MCF 10A (cell line): Measurements from ENCODE around the gene C4orf50. TPM values are rescaled to one million over a fixed set of nuclear protein-coding genes. Genes with fewer than 3 reads are reported as not detected.

Experiments
- BruUV-seq: library from RNA; stranded (reverse); fragments of 400-500 nt; replicated peaks from 2 replicates; lab custom pipeline; 2021; lab: Mats Ljungman, UMichigan
- CTCF ChIA-PET: fragments of 300-600 bp; sonication (Branson Sonifier 250); formaldehyde crosslinking; extraction: SDS; loops from one replicate; lab custom pipeline; 2021; ENCODE audit warnings: antibody characterized with exemption, inconsistent platforms; lab: Yijun Ruan, JAX
- POLR2A ChIA-PET: fragments of 300-600, 350-650 bp; sonication (Branson Sonifier 250); formaldehyde crosslinking; extraction: SDS; loops from one replicate; lab custom pipeline; 2020; ENCODE audit warnings: antibody characterized with exemption, inconsistent platforms; lab: Yijun Ruan, JAX
- DNase-seq: peaks from one replicate; pipeline ENCODE4 v3.0.0-alpha.2; 2018; ENCODE audit not compliant: unreplicated experiment
- H3K27ac Mint-ChIP-seq: one replicate; pipeline ENCODE4 v1.8.0; 2022; ENCODE audit warnings: mild to moderate bottlenecking, low read depth, mixed read lengths; ENCODE audit not compliant: unreplicated experiment
- H3K27me3 Mint-ChIP-seq: one replicate; pipeline ENCODE4 v1.8.0; 2022; ENCODE audit warnings: mixed read lengths; ENCODE audit not compliant: insufficient read depth, unreplicated experiment
- H3K36me3 Mint-ChIP-seq: one replicate; pipeline ENCODE4 v1.8.0; 2022; ENCODE audit warnings: mild to moderate bottlenecking, moderate library complexity, mixed read lengths; ENCODE audit not compliant: insufficient read depth, unreplicated experiment
- H3K4me1 Mint-ChIP-seq: one replicate; pipeline ENCODE4 v1.8.0; 2022; ENCODE audit warnings: mixed read lengths; ENCODE audit not compliant: insufficient read depth, unreplicated experiment
- H3K4me3 Mint-ChIP-seq: one replicate; pipeline ENCODE4 v1.8.0; 2022; ENCODE audit warnings: mild to moderate bottlenecking, moderate library complexity, mixed read lengths; ENCODE audit not compliant: unreplicated experiment
- H3K9me3 Mint-ChIP-seq: one replicate; pipeline ENCODE4 v1.8.0; 2022; ENCODE audit warnings: mixed read lengths; ENCODE audit not compliant: unreplicated experiment
- intact Hi-C: fragments of 100-400 bp; cut with micrococcal nuclease; formaldehyde crosslinking; loops from 2 replicates; pipeline ENCODE4 v1.14.1; 2022
- total RNA-seq: library from RNA; stranded (reverse); gene quantifications from 2 replicates; pipeline ENCODE4 v1.2.3, GENCODE V29; 2022
- TF ChIP-seq, protein P1 (sequence below): fragments of 200-600 bp; IDR thresholded peaks from one replicate; pipeline ENCODE4 v1.8.0; 2022; ENCODE audit warnings: antibody characterized with exemption, mild to moderate bottlenecking; ENCODE audit not compliant: unreplicated experiment

Gene C4orf50
- total RNA-seq, 1 experiment from 2014 or later: not detected

- ChIA-PET POLR2A (no interaction called here), CTCF (no interaction called here)
- H3K27ac Mint-ChIP-seq: no peak overlapping the region
- H3K27me3 Mint-ChIP-seq: no peaks in the 10 kb centered on the region
- BruUV-seq: no TSS peak
- H3K36me3 Mint-ChIP-seq: no peaks in the 10 kb centered on the region
- no peaks in the 10 kb centered on the region for H3K4me1 Mint-ChIP-seq
- H3K4me3 Mint-ChIP-seq: no peak overlapping the region
- TF ChIP-seq, protein P1, sequence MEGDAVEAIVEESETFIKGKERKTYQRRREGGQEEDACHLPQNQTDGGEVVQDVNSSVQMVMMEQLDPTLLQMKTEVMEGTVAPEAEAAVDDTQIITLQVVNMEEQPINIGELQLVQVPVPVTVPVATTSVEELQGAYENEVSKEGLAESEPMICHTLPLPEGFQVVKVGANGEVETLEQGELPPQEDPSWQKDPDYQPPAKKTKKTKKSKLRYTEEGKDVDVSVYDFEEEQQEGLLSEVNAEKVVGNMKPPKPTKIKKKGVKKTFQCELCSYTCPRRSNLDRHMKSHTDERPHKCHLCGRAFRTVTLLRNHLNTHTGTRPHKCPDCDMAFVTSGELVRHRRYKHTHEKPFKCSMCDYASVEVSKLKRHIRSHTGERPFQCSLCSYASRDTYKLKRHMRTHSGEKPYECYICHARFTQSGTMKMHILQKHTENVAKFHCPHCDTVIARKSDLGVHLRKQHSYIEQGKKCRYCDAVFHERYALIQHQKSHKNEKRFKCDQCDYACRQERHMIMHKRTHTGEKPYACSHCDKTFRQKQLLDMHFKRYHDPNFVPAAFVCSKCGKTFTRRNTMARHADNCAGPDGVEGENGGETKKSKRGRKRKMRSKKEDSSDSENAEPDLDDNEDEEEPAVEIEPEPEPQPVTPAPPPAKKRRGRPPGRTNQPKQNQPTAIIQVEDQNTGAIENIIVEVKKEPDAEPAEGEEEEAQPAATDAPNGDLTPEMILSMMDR: no peak
- DNase-seq: no peak
- intact Hi-C loops: no loop called here
- H3K9me3 Mint-ChIP-seq: peaks cover 20% of the 10 kb centered on the region
Measured at GRCh38 chr4:5925419-5926200, 92.6 kb downstream of the C4orf50 start.

DNA sequence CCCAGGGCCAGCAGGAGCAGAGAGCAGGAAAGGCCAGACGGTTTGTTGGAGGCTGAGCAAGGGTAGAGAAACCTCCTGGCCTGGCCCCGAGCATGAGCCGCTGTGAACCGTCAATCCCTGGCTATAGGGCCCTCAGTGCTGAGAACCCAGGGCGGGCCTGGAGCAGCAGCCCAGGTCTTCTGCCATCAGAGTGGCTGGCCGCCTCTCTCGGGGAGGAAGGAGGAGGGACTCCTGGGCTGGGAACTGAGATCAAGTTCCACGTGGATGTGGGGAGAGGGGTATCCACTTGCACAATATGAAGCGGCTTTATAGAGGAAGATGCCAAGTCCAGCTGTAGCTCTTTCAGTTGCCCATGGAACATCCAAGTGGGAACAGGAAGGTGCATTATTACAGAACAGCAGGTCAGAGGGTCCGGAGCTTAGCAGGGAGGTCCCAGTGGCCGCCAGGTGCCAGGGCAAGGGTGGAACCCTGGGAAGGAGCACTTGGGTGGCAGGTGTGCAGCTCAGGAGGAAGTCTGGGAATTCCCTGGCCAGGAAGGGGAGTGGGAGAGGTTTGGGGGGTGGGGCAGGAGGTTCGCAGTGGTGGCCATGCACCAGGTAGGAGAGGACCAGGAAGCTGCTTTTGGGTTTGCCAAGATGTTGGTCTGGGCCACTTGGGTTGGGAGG, 93.6 kb downstream of the C4orf50 start:
- H3K9me3 Mint-ChIP-seq: peaks cover 20% of the 10 kb centered on the region

GRCh38 chr4:5923376-5923775, 94.9 kb downstream of the C4orf50 start:
- ChIA-PET POLR2A (interaction anchor here (0.7 kb wide), 1 partner anchor 717 kb away, joined by 3 read pairs; the partner anchor contains the start of gene MRFAP1), CTCF (interaction anchor here (0.7 kb wide), 1 partner anchor 144 kb away, joined by 3 read pairs; no protein-coding TSS in a partner anchor)
- no peaks in the 10 kb centered on the region for H3K27me3 Mint-ChIP-seq
- no TSS peak for BruUV-seq
- DNase-seq: no peak
- TF ChIP-seq, protein P1: no peak
- H3K36me3 Mint-ChIP-seq: no peaks in the 10 kb centered on the region
- peaks cover 20% of the 10 kb centered on the region for H3K9me3 Mint-ChIP-seq
- H3K27ac Mint-ChIP-seq: no peak overlapping the region
- no peaks in the 10 kb centered on the region for H3K4me1 Mint-ChIP-seq
- H3K4me3 Mint-ChIP-seq: no peak overlapping the region
- intact Hi-C loops: no loop called here

More for the DNA sequence above, 93.6 kb downstream of the C4orf50 start:
- ChIA-PET POLR2A (no interaction called here), CTCF (interaction anchor here (0.6 kb wide), 1 partner anchor 1399 kb away, joined by 3 read pairs; no protein-coding TSS in a partner anchor)
- no peak overlapping the region for H3K27ac Mint-ChIP-seq
- BruUV-seq: no TSS peak
- TF ChIP-seq, protein P1: no peak
- no peak overlapping the region for H3K4me3 Mint-ChIP-seq
- H3K4me1 Mint-ChIP-seq: no peaks in the 10 kb centered on the region
- intact Hi-C loops: no loop called here
- H3K36me3 Mint-ChIP-seq: no peaks in the 10 kb centered on the region
- H3K27me3 Mint-ChIP-seq: no peaks in the 10 kb centered on the region
- DNase-seq: no peak

GRCh38 chr4:5922556-5922955, 95.7 kb downstream of the C4orf50 start:
- Mint-ChIP-seq H3K27ac (no peak overlapping the region), H3K36me3 (no peaks in the 10 kb centered on the region), H3K4me1 (no peaks in the 10 kb centered on the region), H3K9me3 (peaks cover 20% of the 10 kb centered on the region), H3K27me3 (no peaks in the 10 kb centered on the region), H3K4me3 (no peak overlapping the region)
- no peak for DNase-seq
- TF ChIP-seq, protein P1: no peak
- intact Hi-C loops: no loop called here
- ChIA-PET POLR2A (interaction anchor here (0.7 kb wide), 1 partner anchor 718 kb away, joined by 3 read pairs; the partner anchor contains the start of gene MRFAP1), CTCF (interaction anchor here (0.7 to 1.2 kb wide), 2 partner anchors 76 to 145 kb away, joined by 3 read pairs; no protein-coding TSS in a partner anchor)
- no TSS peak for BruUV-seq
